Retina (tissue), 1 donor: ENCODE measurements around the gene REV3L.
"Not testable (repeated sequence)": the region's sequence is repeated elsewhere in the genome, so short reads cannot be mapped to it uniquely, and the experiment has no call there.

Source experiments
- DNase-seq: peaks from one replicate; pipeline ENCODE4 v3.0.0-alpha.2; 2016

REV3L gene, protein sequence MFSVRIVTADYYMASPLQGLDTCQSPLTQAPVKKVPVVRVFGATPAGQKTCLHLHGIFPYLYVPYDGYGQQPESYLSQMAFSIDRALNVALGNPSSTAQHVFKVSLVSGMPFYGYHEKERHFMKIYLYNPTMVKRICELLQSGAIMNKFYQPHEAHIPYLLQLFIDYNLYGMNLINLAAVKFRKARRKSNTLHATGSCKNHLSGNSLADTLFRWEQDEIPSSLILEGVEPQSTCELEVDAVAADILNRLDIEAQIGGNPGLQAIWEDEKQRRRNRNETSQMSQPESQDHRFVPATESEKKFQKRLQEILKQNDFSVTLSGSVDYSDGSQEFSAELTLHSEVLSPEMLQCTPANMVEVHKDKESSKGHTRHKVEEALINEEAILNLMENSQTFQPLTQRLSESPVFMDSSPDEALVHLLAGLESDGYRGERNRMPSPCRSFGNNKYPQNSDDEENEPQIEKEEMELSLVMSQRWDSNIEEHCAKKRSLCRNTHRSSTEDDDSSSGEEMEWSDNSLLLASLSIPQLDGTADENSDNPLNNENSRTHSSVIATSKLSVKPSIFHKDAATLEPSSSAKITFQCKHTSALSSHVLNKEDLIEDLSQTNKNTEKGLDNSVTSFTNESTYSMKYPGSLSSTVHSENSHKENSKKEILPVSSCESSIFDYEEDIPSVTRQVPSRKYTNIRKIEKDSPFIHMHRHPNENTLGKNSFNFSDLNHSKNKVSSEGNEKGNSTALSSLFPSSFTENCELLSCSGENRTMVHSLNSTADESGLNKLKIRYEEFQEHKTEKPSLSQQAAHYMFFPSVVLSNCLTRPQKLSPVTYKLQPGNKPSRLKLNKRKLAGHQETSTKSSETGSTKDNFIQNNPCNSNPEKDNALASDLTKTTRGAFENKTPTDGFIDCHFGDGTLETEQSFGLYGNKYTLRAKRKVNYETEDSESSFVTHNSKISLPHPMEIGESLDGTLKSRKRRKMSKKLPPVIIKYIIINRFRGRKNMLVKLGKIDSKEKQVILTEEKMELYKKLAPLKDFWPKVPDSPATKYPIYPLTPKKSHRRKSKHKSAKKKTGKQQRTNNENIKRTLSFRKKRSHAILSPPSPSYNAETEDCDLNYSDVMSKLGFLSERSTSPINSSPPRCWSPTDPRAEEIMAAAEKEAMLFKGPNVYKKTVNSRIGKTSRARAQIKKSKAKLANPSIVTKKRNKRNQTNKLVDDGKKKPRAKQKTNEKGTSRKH (N-terminal part only)

DNA sequence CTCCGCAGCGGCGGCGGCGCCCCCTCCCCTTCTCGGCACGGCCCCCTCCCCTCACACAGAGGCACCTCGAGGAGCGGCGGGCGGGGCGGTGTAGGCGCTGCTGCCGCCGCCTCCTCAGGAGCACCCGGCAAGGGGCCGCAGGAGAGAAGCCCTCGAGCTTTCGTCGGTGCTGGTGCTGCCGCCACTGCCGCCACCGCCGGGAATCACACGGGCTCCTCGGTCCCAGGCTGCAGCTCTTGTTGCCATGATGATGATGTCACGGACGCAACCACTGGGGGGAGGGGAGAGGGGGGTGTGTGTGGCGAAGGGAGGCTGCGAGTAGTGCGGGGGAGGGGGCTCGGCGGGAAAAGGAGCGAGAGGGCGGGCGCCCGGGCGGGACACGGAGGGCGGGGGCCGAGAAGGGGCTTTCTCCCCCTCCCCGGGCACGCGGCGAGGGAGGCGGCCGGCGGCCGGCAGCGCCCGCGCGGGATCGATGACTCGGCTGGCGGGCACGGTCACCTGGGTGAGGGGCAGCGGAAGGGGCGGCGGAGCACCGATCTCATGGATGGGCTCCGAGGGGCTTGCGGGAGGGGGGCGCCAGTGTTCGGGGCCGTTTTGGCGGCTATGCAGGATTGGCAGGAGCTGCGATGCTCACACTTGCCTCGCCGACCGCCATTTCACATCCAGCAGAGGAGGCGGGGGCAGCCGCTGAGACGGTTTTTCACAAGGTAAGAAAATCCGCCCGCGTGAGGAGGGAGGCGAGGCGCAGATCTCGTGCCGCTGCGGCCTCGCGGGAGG lies at the start of gene REV3L:
Gene REV3L, minus strand, starts transcription at position 260 of the 777 bp plus-strand sequence. CDS start 330 bp downstream, outside the sequence.
- peak; percentile 93 for DNase-seq

DNA sequence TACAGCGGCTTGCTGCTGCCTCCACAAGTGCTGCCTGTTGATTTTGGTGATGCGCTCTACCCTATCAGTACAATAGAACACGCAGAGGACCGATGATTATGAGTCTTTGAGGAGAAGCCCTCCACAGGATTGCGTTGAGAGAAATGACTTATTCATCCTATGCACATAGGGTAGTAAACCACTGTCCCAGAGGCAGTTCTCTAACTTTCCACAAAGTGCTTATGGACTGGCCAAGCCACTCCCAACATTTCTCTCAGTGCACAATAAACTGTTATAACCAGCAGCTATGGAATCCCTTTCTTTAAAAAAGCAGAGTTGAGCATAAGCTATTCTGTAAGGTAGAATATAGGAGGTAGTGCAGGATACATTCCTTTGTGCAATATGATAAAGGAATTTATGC lies 48.2 kb upstream of the REV3L start:
- DNase-seq, result no peak

DNA sequence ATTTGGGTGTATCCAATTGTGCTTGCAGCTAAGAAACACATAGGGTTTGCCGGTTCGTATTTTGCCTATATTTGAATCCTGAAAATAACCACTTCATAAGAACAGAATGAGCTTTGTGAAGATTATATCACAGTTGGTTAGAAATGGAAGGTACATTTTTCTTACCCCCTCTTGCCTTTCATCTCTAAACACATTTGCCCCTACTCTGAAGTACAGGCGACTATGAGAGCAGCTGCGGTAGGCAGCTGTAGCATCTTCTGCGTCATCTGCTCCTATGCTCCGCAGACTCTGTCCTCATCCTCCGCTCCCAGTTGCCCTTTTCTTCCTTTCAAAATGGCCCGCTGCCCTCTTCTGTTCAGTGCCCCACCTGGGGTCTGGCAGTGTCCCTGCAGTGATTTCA lies 47.6 kb upstream of the REV3L start:
- DNase-seq, result no peak

DNA sequence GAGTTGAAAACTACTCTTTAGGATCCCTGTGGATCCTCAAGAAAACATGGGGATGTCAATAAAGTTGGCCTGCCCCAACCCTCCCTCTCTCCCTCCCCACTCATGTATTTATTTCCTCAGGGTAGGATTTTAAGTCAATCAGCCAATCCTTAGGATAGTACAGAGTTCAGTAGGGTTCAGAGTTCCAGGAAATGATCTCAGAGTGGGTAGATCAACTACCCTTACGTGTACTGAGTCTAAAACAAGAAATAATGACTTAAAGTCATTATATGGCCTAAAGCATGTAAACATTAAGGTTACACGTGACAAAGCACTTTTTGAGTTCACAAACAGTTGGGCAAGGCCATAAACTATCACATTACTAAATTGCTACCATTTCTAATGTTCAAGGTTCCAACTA lies 47.2 kb upstream of the REV3L start:
- DNase-seq, result no peak

DNA sequence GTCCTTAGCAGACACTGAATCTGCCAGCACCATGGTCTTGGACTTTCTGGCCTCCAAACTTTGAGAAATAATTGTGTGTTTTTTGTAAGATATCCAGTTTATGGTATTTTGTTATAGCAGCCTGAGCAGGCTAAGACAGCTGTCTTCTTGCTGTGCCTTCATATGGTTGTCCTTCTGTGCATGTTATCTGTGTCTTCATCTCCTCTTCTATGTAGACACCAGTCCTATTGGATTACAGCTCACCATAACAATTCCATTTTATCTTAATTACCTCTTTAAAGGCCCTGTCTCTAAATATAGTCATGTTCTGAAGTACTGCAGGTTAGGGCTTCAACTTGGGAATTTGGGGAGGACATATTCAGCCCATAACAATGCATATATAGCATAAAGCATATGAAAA lies 44.3 kb upstream of the REV3L start:
- no peak for DNase-seq

DNA sequence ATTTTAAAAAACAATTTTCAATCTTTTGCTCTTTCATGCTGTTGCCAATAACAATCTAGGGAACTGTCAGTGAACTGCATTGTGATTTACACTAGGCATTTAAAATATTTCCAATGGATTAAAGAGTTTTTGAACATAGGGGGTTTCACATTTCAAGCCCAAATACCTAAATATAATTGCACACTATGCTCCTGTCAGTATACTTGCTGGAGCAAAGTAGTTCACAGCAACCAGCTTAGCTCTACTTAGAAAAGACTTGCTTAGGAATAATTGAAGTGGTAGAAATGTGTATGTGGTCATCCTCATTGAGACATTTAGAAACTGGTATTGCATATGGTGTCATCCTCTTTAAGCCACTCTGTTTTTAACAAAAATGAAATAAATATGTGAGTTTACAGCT lies 41.7 kb upstream of the REV3L start:
- DNase-seq, result no peak

DNA sequence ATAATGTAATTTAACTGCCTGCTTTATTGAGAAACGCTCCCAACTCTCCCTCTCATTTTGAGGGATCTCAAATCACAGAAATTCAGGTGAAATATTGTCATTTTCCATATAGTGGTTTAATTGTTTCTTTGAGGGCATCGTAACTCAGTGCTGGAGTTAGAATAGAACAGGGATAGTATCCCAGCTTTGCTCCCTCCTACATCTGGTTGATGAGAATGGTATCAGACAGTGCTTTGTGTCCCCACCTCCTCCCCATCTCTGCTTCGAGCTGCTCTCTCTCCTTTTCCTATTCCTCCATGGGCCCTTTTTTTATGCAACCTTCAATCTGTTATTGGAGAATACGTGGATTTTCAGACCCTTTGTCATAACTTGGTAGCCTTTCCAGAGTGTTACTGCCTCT lies 41.2 kb upstream of the REV3L start:
- no peak for DNase-seq

DNA sequence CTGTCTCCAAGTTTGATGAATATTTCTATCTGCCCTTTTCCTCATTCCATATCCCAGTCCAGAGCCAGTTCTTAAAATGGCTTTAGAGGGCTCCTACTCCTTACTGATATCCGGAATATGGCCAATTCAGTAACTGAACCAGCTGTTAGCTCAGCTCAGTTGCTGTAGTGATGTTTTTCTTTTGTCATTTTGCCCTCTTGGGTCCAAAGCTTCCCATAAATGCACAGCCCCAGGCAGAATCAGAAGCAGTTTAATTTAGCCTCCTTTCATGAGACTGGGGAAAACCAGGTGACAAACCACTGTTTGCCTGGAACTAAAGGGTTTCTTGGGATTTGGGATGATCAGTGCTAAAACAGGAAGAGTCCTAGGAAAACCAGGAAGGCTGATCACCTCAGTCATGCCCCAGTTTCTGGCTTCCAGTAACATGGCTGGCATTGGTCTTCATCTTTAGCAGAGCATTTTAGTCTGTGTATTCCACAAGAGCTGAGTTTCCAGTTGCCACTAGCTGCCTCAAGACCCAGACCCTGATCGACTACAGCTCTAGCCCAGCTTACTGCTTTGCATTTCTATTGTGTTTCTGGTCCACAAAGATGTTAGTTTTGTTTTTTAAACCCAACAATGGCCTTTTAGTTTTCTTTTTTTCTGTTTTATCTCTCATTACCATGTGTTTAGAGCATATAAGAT lies 40.6 kb upstream of the REV3L start:
- DNase-seq, result peak; percentile 33

DNA sequence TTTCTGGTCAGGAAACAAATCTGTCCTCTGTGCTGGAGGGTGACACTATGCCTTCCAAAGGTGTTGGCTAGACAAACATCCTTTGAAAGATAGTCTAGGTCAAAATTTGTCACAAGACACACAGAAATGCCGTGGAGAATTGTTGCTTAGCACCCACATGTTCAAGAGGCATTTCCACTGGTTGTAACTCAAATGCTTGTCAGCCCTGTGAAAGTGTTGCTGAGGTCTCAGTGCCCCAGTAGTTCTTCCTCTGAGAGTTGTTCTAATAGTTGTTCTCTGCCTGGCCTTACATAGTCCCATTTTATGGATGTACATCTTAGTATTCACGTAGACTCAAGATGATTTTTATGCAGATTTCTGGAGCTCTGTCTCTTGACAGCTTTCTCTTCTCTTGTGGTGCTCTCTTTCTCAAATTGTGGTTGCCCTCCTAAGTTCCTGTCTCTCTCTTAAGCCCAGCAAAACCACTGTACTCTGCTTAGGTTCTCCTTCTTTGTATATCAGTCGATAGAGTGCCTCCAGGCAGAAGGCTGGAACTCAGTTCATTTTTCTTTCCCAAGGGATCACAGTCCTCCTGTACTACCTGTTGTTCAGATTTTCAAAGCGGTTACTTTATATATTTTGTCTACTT lies 39.5 kb upstream of the REV3L start:
- no peak for DNase-seq

DNA sequence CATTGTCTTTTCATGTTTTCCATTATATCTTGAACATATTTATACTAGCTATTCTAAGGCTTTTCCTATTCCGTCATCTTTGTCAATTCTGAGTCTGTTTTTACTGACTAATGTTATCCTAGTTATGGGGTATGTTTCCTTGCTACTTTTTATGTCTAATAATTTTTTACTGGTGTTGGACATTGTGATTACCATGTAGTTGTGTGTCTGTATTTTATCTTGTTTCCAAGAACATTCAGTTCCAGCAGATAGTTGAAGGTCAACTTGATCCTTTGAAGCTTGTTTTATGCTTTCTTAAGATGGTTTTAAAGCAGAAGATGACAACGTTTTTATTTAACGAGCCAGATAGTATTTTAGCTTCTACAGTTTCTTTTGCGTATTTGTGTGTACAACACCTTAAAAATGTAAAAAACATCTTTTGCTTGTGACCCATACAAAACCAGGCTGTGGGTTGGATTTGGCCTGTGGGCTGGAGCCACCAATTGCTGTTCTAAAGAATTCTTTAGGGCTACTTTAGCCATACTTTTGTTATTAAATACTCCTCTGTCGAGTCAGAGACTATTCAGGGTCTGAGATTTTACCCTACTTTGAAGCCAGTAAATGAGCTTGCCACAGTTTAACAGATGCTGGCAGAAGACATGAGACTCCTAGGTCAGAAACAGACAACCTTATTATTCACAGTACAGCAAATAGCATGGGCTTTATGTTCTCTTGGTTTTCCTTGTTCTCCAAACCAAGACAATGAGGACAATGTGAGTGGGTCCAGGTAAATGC lies 38.7 kb upstream of the REV3L start:
- no peak for DNase-seq

DNA sequence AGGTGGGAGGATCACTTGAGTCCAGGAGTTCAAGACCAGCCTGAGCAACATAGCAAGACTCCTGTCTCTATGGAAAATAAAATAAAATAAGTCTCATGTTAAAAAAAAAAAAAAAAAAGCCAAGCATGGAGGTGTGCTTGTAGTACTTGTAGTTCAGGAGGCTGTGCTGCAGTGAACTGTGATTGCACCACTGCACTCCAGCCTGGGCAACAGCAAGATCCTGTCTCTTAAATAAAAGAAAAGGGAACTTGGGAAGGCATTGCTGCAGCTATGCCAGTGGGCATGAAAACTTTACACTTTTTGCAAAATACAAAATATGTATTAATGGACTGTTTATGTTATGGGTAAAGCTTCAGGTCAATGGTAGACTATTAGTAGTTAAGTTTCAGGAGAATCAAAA lies 37.5 kb upstream of the REV3L start:
- no peak for DNase-seq

DNA sequence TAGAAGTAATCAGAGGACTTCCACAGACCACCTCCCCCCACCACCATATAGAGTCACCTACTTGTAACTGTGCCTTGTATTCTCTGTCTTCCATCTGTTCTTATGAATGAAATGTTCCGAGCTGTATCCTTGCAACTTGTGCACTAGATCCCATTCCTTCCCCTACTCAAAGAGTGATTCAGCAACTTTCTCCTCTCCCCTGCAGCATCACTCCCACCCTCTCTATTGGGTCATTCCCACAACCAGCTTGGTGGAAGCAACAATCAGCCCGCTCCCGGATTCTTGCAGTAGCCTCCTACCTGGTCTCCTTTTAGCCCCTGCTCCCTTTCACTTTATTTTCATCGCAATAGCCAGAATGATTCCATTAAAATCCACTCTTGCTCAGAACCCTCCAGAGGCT lies 34.9 kb upstream of the REV3L start:
- no peak for DNase-seq

DNA sequence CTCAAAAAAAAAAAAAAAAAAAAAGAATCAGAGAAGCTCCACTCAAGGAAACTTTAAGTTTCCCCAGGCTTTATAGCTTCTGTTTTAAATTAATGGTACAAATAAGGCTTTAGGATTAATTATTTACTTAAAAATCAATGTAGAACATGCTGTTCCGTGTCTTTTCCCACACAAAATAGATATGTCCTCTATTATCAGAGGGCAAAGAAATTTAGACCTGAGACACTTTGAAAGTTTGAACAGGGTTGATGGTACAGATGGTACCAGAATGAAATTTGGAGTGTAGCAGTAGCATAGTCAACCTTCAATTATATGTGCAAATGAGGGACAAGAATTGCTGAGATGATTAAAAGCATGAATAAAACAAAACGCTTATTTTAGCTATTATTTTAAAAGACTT lies 32.2 kb upstream of the REV3L start:
- no peak for DNase-seq

DNA sequence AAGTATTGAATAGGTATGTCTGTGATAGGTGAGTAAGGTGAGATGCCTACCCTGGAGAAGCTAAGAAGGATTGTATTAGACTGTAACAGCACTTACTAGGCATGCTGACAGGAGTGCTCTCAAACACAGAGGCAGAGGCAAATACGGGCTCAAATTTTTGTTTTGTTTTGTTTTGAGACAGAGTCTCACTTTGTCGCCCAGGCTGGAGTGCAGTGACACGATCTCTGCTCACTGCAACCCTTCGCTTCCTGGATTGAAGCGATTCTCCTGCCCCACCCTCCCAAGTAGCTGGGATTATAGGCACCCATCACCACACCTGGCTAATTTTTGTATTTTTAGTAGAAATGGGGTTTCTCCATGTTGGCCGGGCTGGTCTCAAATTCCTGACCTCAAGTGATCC lies 31.5 kb upstream of the REV3L start:
- DNase-seq, result not testable (repeated sequence)

DNA sequence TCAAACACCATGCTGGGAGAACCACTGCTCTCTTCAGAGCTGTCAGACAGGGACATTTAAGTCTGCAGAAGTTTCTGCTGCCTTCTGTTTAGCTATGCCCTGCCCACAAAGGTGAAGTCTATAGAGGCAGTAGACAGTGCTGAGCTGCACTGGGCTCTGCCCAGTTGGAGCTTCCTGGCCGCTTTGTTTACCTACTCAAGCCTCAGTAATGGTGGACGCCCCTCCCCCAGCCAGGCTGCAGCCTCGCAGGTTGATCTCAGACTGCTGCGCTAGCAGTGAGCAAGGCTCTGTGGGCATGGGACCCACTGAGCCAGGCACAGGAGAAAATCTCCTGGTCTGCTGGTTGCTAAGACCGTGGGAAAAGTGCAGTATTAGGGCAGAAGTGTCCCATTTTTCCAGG lies 24.2 kb upstream of the REV3L start:
- not testable (repeated sequence) for DNase-seq

DNA sequence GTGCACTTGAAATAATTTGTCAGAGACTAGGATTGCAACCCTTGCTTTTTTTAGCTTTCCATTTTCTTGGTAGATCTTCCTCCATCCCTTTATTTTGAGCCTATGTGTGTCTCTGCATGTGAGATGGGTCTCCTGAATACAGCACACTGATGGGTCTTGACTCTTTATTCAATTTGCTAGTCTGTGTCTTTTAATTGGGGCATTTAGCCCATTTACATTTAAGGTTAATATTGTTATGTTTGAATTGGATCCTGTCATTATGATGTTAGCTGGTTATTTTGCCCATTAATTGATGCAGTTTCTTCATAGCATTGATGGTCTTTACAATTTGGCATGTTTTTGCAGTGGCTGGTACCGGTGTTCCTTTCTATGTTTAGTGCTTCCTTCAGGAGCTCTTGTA lies 22.5 kb upstream of the REV3L start:
- not testable (repeated sequence) for DNase-seq

DNA sequence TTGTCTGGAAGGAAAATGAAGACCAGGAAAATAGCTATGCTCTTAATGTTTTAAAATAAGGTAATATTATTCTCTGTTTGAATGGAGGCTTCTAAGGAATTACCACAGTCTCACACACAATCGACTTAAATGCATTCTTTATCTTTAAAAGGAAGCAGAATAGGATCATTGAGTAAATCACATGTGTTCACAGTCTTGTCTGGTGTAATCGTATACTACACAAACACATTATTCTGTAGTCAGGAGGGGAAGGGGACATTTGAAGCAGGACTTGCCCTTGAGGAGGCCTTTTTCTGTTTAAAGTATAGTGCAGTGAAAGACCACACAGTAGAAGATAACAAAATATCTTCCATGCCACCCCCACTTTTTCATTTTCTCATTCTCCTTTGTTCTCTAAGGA lies 20.6 kb upstream of the REV3L start:
- no peak for DNase-seq

DNA sequence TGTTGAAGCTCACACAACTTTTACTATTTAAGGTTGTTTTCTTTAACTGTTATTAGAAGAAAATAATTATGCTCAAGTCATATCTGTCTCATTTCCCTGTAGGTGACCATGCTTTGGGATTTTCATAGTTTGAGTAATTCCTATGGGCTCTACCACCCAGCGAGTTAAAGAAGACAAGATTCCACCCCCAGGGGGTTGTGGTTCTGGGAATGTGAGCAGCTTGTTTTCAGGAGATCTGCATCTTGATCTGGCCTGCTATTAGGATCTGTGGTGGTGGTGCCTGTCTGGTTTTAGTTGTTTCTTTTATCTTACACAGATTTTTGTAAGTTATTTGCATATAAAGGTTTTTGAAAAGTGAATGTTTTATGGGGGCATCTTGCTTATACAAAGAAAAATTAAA lies 20.2 kb upstream of the REV3L start:
- DNase-seq, result no peak

DNA sequence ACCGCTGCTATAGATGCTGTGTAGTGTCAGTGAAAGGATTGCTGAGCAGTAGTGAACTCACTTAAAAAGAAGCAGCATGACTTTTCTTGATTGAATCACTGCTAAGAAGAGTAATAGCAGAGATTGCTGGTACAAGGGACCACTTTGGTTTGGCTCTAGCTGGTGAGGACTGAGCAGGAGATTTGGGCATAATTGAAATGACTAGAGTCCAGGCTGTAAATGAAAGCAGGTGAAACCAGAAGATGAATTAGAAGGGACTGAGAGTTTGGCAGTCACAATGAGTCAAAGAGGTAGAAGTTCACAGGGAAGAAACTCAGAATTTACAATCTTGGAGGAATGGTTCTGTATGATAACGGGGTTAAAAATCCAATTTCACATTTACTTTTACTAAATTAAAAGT lies 19.1 kb upstream of the REV3L start:
- no peak for DNase-seq

DNA sequence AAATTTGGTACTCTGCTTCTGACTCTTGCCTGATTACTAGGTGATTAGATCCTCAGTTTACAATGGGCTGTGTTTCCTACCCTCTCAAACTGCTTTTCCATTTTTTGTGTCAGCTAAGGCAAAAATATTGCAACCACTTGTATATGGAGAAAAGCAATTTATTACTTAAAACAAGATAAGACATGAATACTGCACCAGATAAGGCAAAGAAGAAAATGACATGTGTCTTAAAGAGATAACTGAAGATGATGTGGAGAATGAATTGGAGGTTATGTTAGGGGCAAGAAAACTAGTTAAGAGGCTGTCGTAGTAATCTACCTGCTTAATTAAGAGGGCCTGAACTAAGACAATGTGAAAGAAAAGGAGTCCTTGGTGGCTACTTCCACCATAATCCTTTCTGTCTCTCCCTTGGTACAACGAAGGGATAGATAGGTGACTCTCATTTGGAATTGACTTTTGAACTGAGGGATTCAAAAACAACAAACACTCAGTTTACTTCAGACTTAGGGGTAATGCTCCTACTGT lies 16.3 kb upstream of the REV3L start:
- DNase-seq, result no peak
